ENCODE results near the gene SYCE3. TPM values are rescaled to one million over a fixed set of nuclear protein-coding genes. Genes with fewer than 3 reads are reported as not detected.

SYCE3 gene
- total and polyA plus RNA-seq, 7 donors, result not detected

DNA sequence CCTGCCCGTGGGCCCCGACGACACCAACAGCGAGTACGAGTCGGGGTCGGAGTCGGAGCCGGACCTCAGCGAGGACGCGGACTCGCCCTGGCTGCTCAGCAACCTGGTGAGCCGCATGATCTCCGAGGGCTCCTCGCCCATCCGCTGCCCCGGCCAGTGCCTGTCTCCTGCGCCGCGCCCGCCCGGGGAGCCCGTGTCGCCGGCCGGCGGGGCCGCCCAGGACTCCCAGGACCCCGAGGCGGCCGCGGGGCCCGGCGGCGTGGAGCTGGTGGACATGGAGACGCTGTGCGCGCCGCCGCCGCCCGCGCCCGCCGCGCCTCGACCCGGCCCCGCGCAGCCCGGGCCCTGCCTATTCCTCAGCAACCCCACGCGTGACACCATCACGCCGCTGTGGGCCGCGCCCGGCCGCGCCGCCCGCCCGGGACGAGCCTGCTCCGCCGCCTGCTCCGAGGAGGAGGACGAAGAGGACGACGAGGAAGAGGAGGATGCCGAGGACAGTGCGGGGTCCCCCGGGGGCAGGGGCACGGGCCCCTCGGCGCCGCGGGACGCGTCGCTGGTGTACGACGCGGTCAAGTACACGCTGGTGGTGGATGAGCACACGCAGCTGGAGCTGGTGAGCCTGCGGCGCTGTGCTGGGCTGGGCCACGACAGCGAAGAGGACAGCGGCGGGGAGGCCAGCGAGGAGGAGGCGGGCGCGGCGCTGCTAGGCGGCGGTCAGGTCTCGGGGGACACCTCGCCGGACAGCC lies 41.7 kb upstream of the SYCE3 start:
- H3K9me3 ChIP-seq, result no peaks in the 10 kb centered on the region
- no peak overlapping the region for H3K27ac ChIP-seq
- H3K27me3 ChIP-seq (ENCODE audit: insufficient read depth in 3 of 3, low read length in 2 of 3), result peaks cover 0 to 71% (median 29%) of the 10 kb centered on the region in 3 donors
- ATAC-seq, result no peak
- no peaks in the 10 kb centered on the region for H3K36me3 ChIP-seq (ENCODE audit: insufficient read depth in 1 of 2, low read depth in 1 of 2)
- H3K4me1 ChIP-seq, result no peaks in the 10 kb centered on the region
- intact Hi-C loops (cut with DNase I), result no loop called here
- DNase-seq, result no peak
- TF ChIP-seq CTCF (IDR thresholded peaks at IDR 0.05), result no peak
- 45 to 48% (median 45%) methylated on average over 80 to 103 of the region's 103 CpGs for WGBS, 3 donors
- no peak overlapping the region for H3K4me3 ChIP-seq

GRCh38 chr22:50603511-50604255 lies 41.0 kb upstream of the SYCE3 start:
- Histone ChIP-seq H3K36me3 (ENCODE audit: insufficient read depth in 1 of 2, low read depth in 1 of 2) (no peaks in the 10 kb centered on the region), H3K27ac (no peak overlapping the region), H3K9me3 (no peaks in the 10 kb centered on the region), H3K27me3 (ENCODE audit: insufficient read depth in 3 of 3, low read length in 2 of 3) (peaks cover 0 to 76% (median 29%) of the 10 kb centered on the region in 3 donors), H3K4me3 (no peak overlapping the region), H3K4me1 (no peaks in the 10 kb centered on the region)
- ATAC-seq (no peak), DNase-seq (no peak)
- WGBS, 3 donors, result 10 to 12% (median 11%) methylated on average over 45 to 70 of the region's 70 CpGs
- TF ChIP-seq CTCF (IDR thresholded peaks at IDR 0.05), result no peak
- intact Hi-C loops (cut with DNase I), result no loop called here

GRCh38 chr22:50602338-50602700 lies 39.6 kb upstream of the SYCE3 start:
- no peak for DNase-seq
- no peak for ATAC-seq
- no peaks in the 10 kb centered on the region for H3K36me3 ChIP-seq (ENCODE audit: insufficient read depth in 1 of 2, low read depth in 1 of 2)
- intact Hi-C loops (cut with DNase I), result no loop called here
- no peak overlapping the region for H3K4me3 ChIP-seq
- peaks cover 0 to 69% (median 29%) of the 10 kb centered on the region in 3 donors for H3K27me3 ChIP-seq (ENCODE audit: insufficient read depth in 3 of 3, low read length in 2 of 3)
- no peaks in the 10 kb centered on the region for H3K9me3 ChIP-seq
- no peaks in the 10 kb centered on the region for H3K4me1 ChIP-seq
- H3K27ac ChIP-seq, result no peak overlapping the region
- WGBS, 3 donors, result 13 to 20% (median 17%) methylated on average over 2 of the region's 2 CpGs
- TF ChIP-seq CTCF (IDR thresholded peaks at IDR 0.05), result no peak

DNA sequence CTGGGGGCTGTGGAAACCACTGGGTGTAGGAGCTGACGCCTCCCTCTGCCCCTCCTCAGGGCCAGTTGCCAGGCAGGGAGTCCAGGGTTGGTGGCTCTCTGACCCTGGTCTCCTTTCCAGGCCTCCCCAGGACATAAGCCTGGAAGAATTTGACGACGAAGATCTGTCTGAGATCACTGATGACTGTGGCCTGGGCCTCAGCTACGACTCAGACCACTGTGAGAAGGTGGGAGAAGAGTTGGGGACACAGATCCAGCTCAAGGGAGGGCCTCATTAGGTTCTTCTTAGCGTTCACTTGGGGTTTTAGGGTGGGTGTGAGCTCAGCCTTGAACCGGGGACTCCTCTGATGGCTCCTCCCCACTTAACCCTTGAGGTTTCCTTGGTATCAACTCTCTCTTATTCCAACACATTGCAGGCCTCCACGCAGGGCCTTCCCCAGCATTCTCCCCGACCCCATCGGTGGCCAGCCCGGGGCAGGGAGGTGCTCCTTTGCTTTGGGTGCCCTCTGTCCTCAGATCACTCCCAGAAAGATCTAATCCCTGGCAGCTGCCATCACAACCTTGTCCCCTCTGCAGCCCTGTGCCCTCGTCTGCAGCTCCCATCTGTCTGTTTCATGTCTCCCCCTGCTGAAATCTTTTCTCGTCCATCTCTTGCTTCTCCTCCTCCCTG lies 39.1 kb upstream of the SYCE3 start:
- ATAC-seq (no peak), DNase-seq (no peak)
- no peak overlapping the region for H3K27ac ChIP-seq
- H3K27me3 ChIP-seq (ENCODE audit: insufficient read depth in 3 of 3, low read length in 2 of 3), result peaks cover 0 to 66% (median 29%) of the 10 kb centered on the region in 3 donors
- no peak for TF ChIP-seq CTCF (IDR thresholded peaks at IDR 0.05)
- H3K4me1 ChIP-seq, result no peaks in the 10 kb centered on the region
- H3K4me3 ChIP-seq, result no peak overlapping the region
- WGBS, 3 donors, result 50 to 60% (median 50%) methylated on average over 10 to 12 of the region's 12 CpGs
- no peaks in the 10 kb centered on the region for H3K9me3 ChIP-seq
- H3K36me3 ChIP-seq (ENCODE audit: insufficient read depth in 1 of 2, low read depth in 1 of 2), result no peaks in the 10 kb centered on the region
- intact Hi-C loops (cut with DNase I), result no loop called here

All from psoas muscle (tissue), 8 donors.